AG10803 (cell line): ENCODE results near the gene WFS1.

Experiments used
- DNase-seq: peaks from one replicate; pipeline ENCODE4 v3.0.0; 2010; ENCODE audit warnings: low read depth
- H3K4me3 ChIP-seq: 2 replicates; pipeline ENCODE4 v1.5.1; 2011; ENCODE audit warnings: mild to moderate bottlenecking, low read length, control low read depth
- TF ChIP-seq, protein P1 (sequence below): conservative IDR thresholded peaks from 2 replicates; pipeline ENCODE4 v1.5.1; 2011; ENCODE audit warnings: mild to moderate bottlenecking, low read length, control low read depth, inconsistent platforms

The WFS1 gene

DNA sequence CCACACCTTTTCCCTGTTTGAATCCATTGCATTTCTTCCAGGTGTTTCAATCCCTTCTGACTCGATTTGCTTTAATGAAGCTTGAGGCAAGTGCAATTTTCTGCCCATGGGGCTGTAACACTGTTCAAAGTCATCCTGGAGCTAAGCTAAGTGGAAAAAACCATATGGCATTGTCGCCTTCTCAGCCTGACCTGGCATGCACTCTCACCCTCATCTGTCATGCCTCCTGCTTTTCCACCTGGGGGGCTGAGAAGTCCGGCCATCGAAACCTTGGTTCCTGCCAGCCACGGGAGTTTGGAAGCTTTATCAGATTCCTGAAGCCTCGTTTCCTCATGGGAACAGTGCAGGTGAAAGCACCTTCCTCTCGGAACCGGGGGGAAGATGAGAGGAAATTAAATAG is 38.2 kb downstream of the WFS1 start:
- DNase-seq: no peak
- TF ChIP-seq, protein P1, sequence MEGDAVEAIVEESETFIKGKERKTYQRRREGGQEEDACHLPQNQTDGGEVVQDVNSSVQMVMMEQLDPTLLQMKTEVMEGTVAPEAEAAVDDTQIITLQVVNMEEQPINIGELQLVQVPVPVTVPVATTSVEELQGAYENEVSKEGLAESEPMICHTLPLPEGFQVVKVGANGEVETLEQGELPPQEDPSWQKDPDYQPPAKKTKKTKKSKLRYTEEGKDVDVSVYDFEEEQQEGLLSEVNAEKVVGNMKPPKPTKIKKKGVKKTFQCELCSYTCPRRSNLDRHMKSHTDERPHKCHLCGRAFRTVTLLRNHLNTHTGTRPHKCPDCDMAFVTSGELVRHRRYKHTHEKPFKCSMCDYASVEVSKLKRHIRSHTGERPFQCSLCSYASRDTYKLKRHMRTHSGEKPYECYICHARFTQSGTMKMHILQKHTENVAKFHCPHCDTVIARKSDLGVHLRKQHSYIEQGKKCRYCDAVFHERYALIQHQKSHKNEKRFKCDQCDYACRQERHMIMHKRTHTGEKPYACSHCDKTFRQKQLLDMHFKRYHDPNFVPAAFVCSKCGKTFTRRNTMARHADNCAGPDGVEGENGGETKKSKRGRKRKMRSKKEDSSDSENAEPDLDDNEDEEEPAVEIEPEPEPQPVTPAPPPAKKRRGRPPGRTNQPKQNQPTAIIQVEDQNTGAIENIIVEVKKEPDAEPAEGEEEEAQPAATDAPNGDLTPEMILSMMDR: no peak

DNA sequence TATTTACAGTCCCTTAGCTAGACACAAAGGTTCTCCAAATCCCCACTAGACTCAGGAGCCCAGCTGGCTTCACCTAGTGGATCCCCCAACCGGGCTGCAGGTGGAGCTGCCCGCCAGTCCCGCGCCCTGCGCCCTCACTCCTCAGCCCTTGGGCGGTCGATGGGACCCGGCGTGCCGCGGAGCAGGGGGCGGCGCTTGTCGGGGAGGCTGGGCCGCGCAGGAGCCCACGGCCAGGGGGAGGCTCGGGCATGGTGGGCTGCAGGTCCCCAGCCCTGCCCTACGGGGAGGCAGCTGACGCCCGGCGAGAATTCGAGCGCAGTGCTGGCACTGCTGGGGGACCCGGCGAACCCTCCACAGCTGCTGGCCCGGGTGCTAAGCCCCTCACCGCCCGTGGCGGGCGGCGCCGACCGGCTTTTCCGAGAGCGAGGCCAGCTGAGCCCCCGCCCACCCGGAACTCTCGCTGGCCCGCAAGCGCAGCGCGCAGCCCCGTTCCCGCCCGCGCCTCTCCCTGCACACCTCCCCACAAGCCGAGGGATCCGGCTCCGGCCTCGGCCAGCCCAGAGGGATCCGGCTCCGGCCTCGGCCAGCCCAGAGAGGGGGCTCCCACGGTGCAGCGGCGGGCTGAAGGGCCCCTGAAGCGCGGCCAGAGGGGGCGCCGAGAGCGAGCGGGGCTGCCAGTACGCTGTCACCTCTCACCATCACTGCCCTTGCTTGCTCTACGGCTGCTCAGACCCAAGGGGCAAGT is 39.4 kb downstream of the WFS1 start:
- no peak overlapping the region for H3K4me3 ChIP-seq
- TF ChIP-seq, protein P1: no peak
- DNase-seq: no peak

More for the DNA sequence above, 38.2 kb downstream of the WFS1 start:
- H3K4me3 ChIP-seq: no peak overlapping the region

DNA sequence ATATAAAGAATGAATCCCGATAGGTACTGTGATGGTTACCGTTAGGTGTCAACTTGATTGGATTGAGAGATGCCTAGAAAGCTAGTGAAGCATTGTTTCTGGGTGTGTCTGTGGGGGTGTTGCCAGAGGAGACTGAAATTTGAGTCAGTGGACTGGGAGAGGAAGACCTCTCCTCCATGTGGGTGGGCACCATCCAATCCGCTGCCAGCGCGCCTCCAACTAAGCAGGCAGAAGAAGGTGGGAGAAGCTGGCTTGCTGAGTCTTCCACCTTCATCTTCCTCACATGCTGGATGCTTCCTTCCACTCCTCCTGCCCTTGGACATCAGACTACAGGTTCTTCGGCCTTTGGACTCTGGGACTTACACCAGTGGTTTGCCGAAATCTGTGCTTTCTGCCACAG is 40.1 kb downstream of the WFS1 start:
- DNase-seq: no peak
- H3K4me3 ChIP-seq: no peak overlapping the region
- TF ChIP-seq, protein P1: no peak

DNA sequence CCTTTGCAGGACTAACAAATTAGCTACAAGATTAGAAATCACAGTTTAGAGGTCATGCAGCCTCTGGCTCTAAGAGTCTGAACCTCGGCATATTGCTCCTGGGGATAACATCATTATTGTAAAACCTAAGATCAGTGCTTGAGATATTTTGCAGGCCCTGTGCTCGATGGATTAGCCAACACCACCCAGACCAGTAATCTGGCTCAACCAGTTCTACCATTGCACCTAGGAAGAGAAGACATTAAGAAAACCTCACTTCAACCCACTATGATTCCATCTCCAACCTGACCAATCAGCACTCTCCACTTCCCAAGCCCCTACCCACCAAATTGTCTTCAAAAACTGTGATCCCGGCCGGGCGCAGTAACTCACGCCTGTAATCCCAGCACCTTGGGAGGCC is 43.6 kb downstream of the WFS1 start:
- no peak overlapping the region for H3K4me3 ChIP-seq
- DNase-seq: no peak
- TF ChIP-seq, protein P1: no peak

DNA sequence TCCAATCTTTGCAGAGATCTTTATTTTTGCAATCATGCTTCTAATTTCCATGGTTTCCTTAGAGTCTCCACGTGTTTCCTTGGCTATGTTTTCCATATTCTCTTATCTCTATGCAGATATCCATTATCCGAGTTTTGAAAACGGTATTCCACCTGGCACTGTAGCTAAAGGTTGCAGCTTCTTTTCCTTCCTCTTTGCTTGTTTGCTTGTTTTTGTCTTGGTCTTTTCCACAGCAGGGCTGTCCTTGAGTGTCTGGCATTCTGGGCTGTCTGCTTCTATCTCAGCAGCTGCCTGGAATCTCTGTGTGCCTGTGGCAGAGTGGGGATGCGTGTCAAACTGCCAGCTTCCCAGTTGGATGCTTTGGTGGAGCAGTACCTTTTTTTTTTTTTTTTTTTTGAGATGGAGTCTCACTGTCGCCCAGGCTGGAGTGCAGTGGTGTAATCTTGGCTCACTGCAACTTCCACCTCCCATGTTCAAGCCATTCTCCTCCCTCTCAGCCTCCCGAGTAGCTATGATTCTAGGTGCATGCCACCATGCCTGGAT is 46.9 kb downstream of the WFS1 start:
- TF ChIP-seq, protein P1: no peak
- DNase-seq: no peak
- H3K4me3 ChIP-seq: no peak overlapping the region

DNA sequence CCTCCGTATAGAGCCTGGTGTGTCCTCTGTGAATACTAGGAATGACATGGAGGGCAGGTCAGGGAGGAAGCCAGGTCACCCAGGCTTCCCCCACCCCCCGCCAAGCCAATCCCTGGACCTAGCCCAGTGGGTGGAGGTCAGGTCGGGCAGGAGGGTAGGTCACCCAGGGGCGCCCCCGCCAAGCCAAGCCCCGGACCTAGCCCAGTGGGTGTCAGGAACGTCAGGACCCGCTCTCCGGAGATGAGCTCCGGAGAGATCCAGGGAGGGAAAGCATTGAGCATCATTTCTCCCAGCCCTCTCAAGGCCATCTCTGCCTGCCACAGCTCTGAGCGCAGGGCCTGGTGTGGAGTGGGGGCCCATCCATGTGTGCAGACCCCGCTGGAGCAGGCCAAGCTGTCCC is 48.6 kb downstream of the WFS1 start:
- TF ChIP-seq, protein P1: no peak
- no peak overlapping the region for H3K4me3 ChIP-seq
- no peak for DNase-seq

DNA sequence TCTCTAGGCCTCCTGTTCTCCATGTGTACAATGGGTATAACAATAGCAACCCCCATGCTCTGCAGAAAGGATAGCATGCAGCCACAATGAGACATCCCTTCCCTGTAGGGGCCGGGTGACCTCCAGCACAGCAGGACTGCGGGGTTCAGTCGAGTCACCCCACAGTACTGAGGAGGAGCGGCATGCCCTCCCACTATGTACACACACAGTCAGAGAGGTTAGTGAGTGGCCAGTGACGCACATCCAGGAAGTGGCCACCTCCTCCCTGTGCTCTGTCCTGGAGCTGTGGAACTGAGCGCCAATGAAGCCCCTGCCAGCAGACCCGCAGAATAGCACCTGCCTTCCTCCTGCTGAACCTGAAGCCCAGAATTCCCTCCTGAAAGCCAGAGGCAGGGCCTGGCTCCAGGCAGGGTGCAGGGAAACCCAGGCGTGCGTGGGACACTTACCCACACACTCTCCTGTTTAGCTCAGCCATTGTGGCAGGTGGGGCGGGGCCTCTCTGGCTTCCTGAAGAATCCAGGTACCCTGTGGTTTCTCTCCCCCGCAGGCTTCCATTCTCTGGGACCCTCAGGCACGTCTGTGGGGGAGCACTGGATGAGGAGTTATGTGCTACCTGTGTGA is 50.0 kb downstream of the WFS1 start:
- DNase-seq: no peak
- H3K4me3 ChIP-seq: no peak overlapping the region
- TF ChIP-seq, protein P1: no peak
